ENCODE results near the gene NCOA3.
A peak's percentile ranks its signal among the peaks of the same experiment; 100 is the strongest.
"Not testable (repeated sequence)": the region's sequence is repeated elsewhere in the genome, so short reads cannot be mapped to it uniquely, and the experiment has no call there.

The NCOA3 gene

DNA sequence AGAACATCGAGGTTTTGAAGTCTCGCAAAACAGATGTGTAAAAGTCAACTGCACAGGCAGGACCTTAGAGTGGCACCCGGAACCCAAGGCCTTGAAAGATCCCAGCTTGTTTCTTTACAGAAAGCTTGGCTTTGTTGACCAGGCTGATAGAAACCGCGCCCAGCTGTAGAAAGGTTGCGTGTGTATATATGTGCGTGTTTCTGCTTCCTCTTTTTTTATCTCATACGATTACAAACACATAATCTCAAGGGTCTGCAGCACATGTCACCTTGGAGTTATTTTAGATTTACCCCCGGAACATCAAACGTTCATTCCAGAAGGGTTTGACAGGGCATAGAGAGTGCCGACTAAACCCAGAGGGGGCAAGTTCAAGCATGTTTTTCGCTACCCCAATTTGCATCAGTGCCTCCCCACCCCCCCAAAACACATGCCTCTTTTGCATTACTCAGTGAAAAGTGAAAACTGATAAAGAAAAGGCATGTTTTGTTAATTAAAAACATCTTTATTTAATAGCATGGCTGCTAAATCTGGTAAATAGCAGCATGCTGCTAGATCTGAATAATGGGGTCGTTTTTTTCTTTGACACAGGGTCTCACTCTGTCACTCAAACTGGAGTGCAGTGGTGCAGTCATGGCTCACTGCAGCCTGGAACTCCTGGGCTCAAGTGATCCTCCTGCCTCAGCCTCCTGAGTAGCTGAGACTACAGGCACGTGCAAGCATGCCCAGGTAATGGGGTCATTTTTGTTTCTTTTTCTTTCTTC lies 33.2 kb upstream of the NCOA3 start:
- DNase-seq (ENCODE audit: low read depth, low spot score): no peak

GRCh38 chr20:47475419-47476044 lies 26.2 kb upstream of the NCOA3 start:
- DNase-seq (ENCODE audit: low read depth, low spot score): no peak

- DNase-seq (ENCODE audit: low read depth, low spot score): no peak
Measured at GRCh38 chr20:47476452-47476851, 25.2 kb upstream of the NCOA3 start.

- DNase-seq (ENCODE audit: low read depth, low spot score): no peak
Measured at GRCh38 chr20:47479093-47479492, 22.6 kb upstream of the NCOA3 start.

DNA sequence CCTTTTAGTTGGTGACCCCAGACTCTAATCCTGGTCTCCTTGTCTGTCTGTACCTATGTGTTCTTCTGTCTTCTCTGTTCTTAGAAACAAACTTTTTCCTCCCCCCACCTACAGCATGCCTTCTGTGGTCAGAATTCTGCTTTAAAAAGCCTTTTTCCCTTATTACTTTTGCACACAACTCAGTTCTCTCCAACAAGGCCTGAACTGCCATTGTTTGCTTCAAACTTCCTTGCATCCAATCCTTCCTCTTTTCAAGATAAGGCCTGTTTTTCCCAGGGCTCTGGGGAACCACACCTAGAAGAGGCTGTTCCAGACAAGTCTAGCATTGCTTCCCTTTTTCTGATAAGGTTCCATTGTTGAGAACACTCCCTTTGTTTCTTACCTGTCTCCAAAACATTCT lies 22.2 kb upstream of the NCOA3 start:
- DNase-seq (ENCODE audit: low read depth, low spot score): no peak

GRCh38 chr20:47480239-47480638 lies 21.4 kb upstream of the NCOA3 start:
- DNase-seq (ENCODE audit: low read depth, low spot score): no peak

DNA sequence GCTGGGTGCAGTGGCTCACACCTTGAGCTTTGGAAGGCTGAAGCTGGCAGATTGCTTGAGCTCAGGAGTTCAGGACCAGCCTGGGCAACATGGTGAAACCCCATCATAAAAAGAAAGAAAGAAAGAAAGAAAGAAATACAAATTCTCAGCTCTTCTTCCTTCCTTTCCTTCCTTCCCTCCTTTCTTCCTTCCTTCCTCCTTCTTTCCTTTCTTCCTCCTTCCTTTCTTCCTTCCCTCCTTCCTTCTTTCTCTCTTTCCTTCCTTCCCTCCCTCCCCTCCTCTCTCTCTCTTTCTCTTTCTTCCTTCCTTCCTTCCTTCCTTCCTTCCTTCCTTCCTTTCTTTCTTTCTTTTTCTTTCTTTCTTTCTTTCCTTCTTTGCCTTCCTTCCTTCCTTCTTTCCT lies 21.0 kb upstream of the NCOA3 start:
- no peak for DNase-seq (ENCODE audit: low read depth, low spot score)

DNA sequence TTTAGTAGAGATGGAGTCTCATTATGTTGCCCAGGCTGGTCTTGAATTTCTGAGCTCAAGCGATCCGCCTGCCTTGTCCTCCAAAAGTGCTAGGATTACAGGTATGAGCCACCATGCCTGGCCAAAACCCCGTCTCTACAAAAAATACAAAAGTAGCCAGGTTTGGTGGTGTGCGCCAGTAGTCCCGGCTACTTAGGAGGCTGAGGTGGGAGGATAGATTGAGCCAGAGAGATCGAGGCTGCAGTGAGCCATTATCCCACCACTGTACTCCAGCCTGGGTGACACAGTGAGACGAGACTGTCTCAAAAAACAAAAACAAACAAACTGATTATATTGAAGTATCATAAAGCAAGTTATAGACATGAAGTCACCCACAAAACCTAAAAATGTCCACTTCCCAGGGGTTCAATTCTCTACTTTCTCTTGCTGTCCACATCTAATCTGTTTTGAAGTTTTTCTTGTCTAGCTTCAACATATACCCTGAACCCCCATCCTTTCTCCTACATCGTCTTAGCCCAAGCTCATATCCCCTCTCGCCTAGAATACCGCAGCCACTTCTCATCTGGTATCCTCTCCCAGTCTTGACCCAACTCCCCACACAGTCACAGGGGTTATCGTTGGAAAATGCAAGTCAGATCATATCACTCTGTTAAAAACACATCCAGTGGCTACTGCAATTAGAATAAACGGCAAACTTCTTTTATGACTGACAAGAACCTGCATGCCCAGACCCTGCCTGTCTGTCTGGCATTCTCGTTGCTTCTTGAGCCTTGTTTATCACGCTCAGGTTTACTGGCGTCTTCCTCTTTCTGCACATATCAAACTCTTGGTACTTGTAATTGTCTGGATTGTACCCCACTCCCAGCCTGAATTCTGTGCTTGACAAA lies 20.1 kb upstream of the NCOA3 start:
- no peak for DNase-seq (ENCODE audit: low read depth, low spot score)

- no peak for DNase-seq (ENCODE audit: low read depth, low spot score)
Measured at GRCh38 chr20:47482705-47483104, 19.0 kb upstream of the NCOA3 start.

DNA sequence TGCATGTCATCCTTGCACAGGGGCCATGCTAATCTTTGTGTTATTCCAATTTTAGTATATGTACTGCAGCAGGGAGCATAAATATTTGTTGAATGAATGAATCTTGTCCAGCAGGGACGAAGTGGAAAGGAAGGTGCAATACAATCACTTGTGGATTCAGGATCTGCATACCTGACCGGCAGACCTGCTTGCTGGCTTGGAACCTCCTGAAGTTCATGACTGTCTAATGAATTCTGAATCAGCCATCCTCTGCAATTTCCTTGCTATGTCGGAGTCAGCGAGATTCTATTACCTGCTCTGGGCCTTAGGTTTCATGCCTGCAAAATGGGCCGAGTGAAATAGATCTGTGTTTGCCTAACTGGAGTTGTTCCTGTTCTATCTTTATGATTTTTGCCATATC lies 17.4 kb upstream of the NCOA3 start:
- DNase-seq (ENCODE audit: low read depth, low spot score): no peak

DNA sequence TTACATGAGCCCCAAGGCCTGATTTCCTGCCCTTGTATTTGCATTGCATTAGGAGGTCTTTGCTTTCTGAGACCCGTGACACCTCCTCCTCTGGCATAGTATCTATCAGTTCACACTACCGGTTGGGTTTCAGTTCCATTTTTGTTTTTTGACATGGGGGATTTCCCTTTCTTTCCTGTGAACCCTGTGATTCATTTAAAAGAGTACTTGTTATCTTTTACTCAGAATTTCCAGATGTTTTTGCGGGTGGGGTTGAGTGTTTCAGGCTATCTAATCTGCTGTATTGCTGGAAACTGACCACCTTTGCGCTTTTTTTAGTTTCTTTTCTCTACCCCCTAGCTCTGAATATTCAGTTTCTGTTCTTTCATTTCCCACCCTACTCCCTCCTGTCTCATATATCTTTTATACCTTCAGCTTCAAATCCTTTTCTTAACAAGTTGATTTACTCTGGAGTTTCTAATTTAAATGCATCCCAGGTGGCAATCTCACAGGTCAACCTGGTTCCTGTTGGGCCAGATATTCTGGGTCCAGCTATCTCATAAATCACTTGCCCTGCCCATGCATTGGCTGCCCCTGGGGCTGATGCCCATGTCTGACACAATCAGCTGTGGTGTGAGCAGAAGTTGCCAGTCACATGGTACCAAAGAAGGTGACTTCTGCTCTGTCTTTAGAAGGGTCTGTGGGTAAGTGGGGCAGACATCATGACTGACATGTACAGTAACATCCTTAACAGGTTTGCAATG lies 14.3 kb upstream of the NCOA3 start:
- peak; percentile 33 for DNase-seq (ENCODE audit: low read depth, low spot score)

- no peak for DNase-seq (ENCODE audit: low read depth, low spot score)
Measured at GRCh38 chr20:47489448-47489872, 12.2 kb upstream of the NCOA3 start.

GRCh38 chr20:47490795-47491194 lies 10.9 kb upstream of the NCOA3 start:
- DNase-seq (ENCODE audit: low read depth, low spot score): no peak

- no peak for DNase-seq (ENCODE audit: low read depth, low spot score)
Measured at GRCh38 chr20:47492284-47492683, 9.4 kb upstream of the NCOA3 start.

- no peak for DNase-seq (ENCODE audit: low read depth, low spot score)
Measured at GRCh38 chr20:47493175-47493962, 8.3 kb upstream of the NCOA3 start.

GRCh38 chr20:47493963-47494293 lies 7.8 kb upstream of the NCOA3 start:
- no peak for DNase-seq (ENCODE audit: low read depth, low spot score)

- DNase-seq (ENCODE audit: low read depth, low spot score): not testable (repeated sequence)
Measured at GRCh38 chr20:47494606-47495005, 7.1 kb upstream of the NCOA3 start.

DNA sequence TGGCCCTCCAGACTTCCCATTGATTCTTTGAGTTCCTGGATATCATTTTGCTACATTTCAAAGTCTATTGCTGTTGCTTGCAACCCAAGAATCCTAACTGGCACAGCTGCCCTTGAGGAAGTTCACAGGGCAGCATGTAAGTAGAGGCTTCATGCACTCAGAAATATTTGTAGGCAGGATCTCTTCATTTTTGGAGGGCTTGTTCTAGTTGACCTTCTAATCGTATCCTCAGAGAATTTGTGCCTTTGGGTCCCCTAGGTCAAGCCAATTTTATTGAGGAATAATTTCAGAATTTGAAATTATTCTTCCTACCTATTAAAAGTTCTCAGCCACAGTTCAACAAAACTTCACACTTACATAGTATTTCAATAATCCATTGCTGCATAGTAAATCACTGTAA lies 5.6 kb upstream of the NCOA3 start:
- no peak for DNase-seq (ENCODE audit: low read depth, low spot score)

DNA sequence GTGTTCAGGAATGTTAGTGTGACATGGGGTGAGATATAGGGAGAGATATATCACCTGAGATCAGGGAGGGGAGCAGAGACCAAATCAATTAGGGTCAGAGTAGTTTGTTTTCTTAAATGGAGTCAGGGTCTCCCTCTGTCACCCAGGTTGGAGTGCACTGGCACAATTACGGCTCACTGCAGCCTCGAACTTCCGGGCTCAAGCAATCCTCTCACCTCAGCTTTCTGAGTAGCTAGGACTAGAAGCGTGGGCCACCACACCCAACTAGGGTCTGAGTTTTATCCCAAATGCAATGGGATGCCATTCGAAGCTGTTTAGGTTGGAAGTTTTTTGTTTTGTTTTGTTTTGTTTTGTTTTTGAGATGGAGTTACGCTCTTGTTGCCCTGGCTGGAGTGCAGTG lies 3.1 kb upstream of the NCOA3 start:
- DNase-seq (ENCODE audit: low read depth, low spot score): no peak

DNA sequence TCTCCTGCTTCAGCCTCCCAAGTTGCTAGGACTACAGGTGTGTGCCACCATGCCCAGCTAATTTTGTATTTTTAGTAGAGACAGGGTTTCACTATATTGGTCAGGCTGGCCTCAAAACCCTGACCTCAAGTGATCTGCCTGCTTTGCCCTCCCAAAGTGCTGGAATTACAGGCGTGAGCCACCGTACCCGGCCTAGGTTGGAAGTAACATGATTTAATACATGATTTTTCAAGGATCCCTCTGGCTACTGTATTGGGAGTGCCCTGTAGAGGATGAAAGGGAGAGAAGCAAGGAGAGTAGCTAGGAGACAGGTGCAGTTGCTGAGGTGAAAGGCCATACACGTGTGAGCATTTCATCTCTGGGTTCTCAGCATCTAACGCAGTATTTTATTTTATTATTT lies 2.6 kb upstream of the NCOA3 start:
- DNase-seq (ENCODE audit: low read depth, low spot score): no peak

DNA sequence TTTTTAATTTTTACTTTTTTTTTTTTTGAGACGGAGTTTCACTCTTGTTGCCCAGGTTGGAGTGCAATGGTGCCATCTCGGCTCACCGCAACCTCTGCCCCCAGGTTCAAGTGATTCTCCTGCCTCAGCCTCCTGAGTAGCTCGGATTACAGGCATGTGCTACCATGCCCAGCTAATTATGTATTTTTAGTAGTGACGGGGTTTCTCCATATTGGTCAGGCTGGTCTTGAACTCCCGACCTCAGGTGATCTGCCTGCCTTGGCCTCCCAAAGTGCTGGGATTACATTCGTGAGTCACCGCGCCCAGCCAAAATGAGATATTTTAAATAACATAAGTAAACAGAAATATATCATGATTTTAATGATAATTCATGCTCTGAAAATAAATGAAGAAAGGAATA lies 1.6 kb upstream of the NCOA3 start:
- DNase-seq (ENCODE audit: low read depth, low spot score): not testable (repeated sequence)
